ENCODE results near the gene OR6C65. TPM values are rescaled to one million over a fixed set of nuclear protein-coding genes. Genes with fewer than 3 reads are reported as not detected.
"Not testable (repeated sequence)": the region's sequence is repeated elsewhere in the genome, so short reads cannot be mapped to it uniquely, and the experiment has no call there.

OR6C65 gene
- total RNA-seq, result not detected

GRCh38 chr12:55400229-55400628, at the start of gene OR6C65:
TSS of gene OR6C65 (plus strand) at chr12:55400529. CDS start at chr12:55400529, 0 bp downstream.
- no peak within 1 kb of the TSS for H3K4me3 ChIP-seq
- H3K4me1 ChIP-seq, result no peaks in the 10 kb centered on the region
- no peak within 1 kb of the TSS for H3K27ac ChIP-seq
- ATAC-seq, result no peak
- 86 to 90% methylated on average over 1 of the region's 1 CpG for WGBS, 2 donors (ENCODE audit: low coverage in 1 of 2)
- TF ChIP-seq POLR2AphosphoS5 (IDR thresholded peaks at IDR 0.05) (no peak), CTCF (IDR thresholded peaks at IDR 0.05) (no peak), POLR2A (IDR thresholded peaks at IDR 0.05) (no peak), EP300 (IDR thresholded peaks at IDR 0.05) (no peak)
- no peaks in the 10 kb centered on the region for H3K36me3 ChIP-seq
- H3K27me3 ChIP-seq, result no peaks in the 10 kb centered on the region
- H3K9me3 ChIP-seq, result no peaks in the 10 kb centered on the region

DNA sequence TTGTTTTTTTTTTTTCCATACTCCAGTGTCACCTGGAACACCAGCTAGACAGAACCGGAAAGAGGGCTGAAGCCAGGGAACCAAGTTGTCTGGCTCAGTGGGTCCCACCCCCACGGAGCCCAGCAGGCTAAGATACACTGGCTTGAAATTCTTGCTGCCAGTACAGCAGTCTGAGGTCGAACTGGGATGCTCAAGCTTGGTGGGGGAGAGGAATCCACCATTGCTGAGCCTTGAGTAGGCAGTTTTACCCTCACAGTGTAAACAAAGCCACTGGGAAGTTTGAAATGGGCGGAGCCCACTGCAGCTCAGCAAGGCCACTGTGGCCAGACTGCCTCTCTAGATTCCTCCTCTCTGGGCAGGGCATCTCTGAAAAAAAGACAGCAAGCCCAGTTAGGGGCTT, 45.0 kb upstream of the OR6C65 start:
- not testable (repeated sequence) for H3K27ac ChIP-seq, H3K36me3 ChIP-seq, ATAC-seq, H3K4me1 ChIP-seq, H3K4me3 ChIP-seq, H3K27me3 ChIP-seq
- H3K9me3 ChIP-seq, result peaks cover 0 to 12% (median 0%) of the 10 kb centered on the region in 3 donors
- WGBS, 2 donors (ENCODE audit: low coverage in 1 of 2), result 71% methylated on average over 1 of the region's 4 CpGs; no CpG with 5 or more reads in 1 of the 2 donors

GRCh38 chr12:55362675-55363074, 37.7 kb upstream of the OR6C65 start, which contains the start of gene OR6C75:
TSS of gene OR6C75 (plus strand) at chr12:55362975. CDS start at chr12:55365111, 2,136 bp downstream.
- TF ChIP-seq POLR2A (IDR thresholded peaks at IDR 0.05) (no peak), CTCF (IDR thresholded peaks at IDR 0.05) (no peak), POLR2AphosphoS5 (IDR thresholded peaks at IDR 0.05) (no peak), EP300 (IDR thresholded peaks at IDR 0.05) (no peak)

DNA sequence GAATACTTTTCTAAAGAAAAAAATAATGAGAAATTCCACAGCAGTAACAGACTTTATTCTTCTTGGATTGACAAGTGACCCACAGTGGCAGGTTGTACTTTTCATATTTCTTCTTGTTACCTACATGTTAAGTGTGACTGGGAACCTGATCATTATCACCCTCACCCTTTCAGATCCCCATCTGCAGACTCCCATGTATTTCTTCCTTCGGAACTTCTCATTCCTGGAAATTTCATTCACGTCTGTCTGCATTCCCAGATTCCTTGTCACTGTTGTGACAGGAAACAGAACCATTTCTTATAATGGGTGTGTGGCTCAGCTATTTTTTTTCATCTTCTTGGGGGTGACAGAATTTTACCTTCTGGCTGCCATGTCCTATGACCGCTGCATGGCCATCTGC, 35.2 kb upstream of the OR6C65 start:
- no peaks in the 10 kb centered on the region for H3K27me3 ChIP-seq
- H3K36me3 ChIP-seq, result no peaks in the 10 kb centered on the region
- no peaks in the 10 kb centered on the region for H3K9me3 ChIP-seq
- no peak for ATAC-seq
- no peak for TF ChIP-seq CTCF (IDR thresholded peaks at IDR 0.05)
- TF ChIP-seq POLR2AphosphoS5 (IDR thresholded peaks at IDR 0.05), result no peak
- TF ChIP-seq POLR2A (IDR thresholded peaks at IDR 0.05), result no peak
- TF ChIP-seq EP300 (IDR thresholded peaks at IDR 0.05), result no peak
- no peak overlapping the region for H3K27ac ChIP-seq
- no peaks in the 10 kb centered on the region for H3K4me1 ChIP-seq
- no peak overlapping the region for H3K4me3 ChIP-seq
- 45 to 61% methylated on average over 2 to 3 of the region's 3 CpGs for WGBS, 2 donors (ENCODE audit: low coverage in 1 of 2)

More at GRCh38 chr12:55362675-55363074, 37.7 kb upstream of the OR6C65 start, which contains the start of gene OR6C75:
- ATAC-seq, result no peak
- Histone ChIP-seq H3K36me3 (no peaks in the 10 kb centered on the region), H3K9me3 (peaks cover 0 to 5% (median 0%) of the 10 kb centered on the region in 3 donors), H3K4me1 (no peaks in the 10 kb centered on the region), H3K4me3 (no peak within 1 kb of the TSS), H3K27ac (no peak within 1 kb of the TSS), H3K27me3 (no peaks in the 10 kb centered on the region)
- WGBS, 2 donors (ENCODE audit: low coverage in 1 of 2), result 78 to 80% methylated on average over 3 to 4 of the region's 4 CpGs

- TF ChIP-seq EP300 (IDR thresholded peaks at IDR 0.05) (no peak), CTCF (IDR thresholded peaks at IDR 0.05) (no peak), POLR2AphosphoS5 (IDR thresholded peaks at IDR 0.05) (no peak), POLR2A (IDR thresholded peaks at IDR 0.05) (no peak)
- no peak overlapping the region for H3K27ac ChIP-seq
- no peaks in the 10 kb centered on the region for H3K9me3 ChIP-seq
- H3K27me3 ChIP-seq, result no peaks in the 10 kb centered on the region
- H3K4me3 ChIP-seq, result no peak overlapping the region
- 64 to 68% methylated on average over 4 of the region's 4 CpGs for WGBS, 2 donors (ENCODE audit: low coverage in 1 of 2)
- ATAC-seq, result no peak
- no peaks in the 10 kb centered on the region for H3K36me3 ChIP-seq
- H3K4me1 ChIP-seq, result no peaks in the 10 kb centered on the region
Measured at GRCh38 chr12:55372521-55372920, 27.8 kb upstream of the OR6C65 start.

Data from gastroesophageal sphincter (tissue), 4 donors.